GM12892 (cell line): ENCODE measurements around the gene TMBIM4.
"Not testable (repeated sequence)": the region's sequence is repeated elsewhere in the genome, so short reads cannot be mapped to it uniquely, and the experiment has no call there.

ENCODE experiments used
- DNase-seq: peaks from one replicate; pipeline ENCODE4 v3.0.0; 2011; ENCODE audit not compliant: insufficient read length
- FAIRE-seq: peaks from 2 replicates; lab custom pipeline; 2011; peaks lifted over from hg19 to GRCh38; lab: Jason Lieb, UNC
- POLR2A ChIP-seq: IDR thresholded peaks from 2 replicates; pipeline ENCODE4 v1.6.1; 2011; ENCODE audit warnings: low read depth, low read length, control low read depth
- POLR2AphosphoS5 ChIP-seq: IDR thresholded peaks from 2 replicates; pipeline ENCODE4 v1.6.1; 2011; ENCODE audit warnings: low read depth, low read length, control low read depth
- TAF1 ChIP-seq: IDR thresholded peaks from 2 replicates; pipeline ENCODE4 v1.6.1; 2011; ENCODE audit warnings: low read depth, mild to moderate bottlenecking, control low read depth, low read length, borderline replicate concordance

The TMBIM4 gene

GRCh38 chr12:66195242-66195641 lies 25.4 kb upstream of the TMBIM4 start:
- no peak for FAIRE-seq

GRCh38 chr12:66194122-66194521 lies 24.3 kb upstream of the TMBIM4 start:
- DNase-seq = no peak
- no peak for TF ChIP-seq TAF1
- TF ChIP-seq POLR2A = no peak
- no peak for TF ChIP-seq POLR2AphosphoS5
- no peak for FAIRE-seq

More at GRCh38 chr12:66195242-66195641, 25.4 kb upstream of the TMBIM4 start:
- TF ChIP-seq POLR2AphosphoS5 (no peak), TAF1 (no peak), POLR2A (no peak)
- no peak for DNase-seq

- TF ChIP-seq TAF1 (no peak), POLR2A (no peak), POLR2AphosphoS5 (no peak)
- no peak for DNase-seq
- FAIRE-seq = no peak
Measured at GRCh38 chr12:66191547-66192126, 21.8 kb upstream of the TMBIM4 start.

GRCh38 chr12:66190519-66191370 lies 20.9 kb upstream of the TMBIM4 start:
- DNase-seq = no peak
- peak; percentile 58 for FAIRE-seq

GRCh38 chr12:66189889-66190288 lies 20.1 kb upstream of the TMBIM4 start:
- FAIRE-seq = no peak
- DNase-seq = no peak
- no peak for TF ChIP-seq POLR2A

More at GRCh38 chr12:66190519-66191370, 20.9 kb upstream of the TMBIM4 start:
- no peak for TF ChIP-seq TAF1
- TF ChIP-seq POLR2A = no peak
- TF ChIP-seq POLR2AphosphoS5 = no peak

- TF ChIP-seq POLR2AphosphoS5 = no peak
- no peak for TF ChIP-seq TAF1
- TF ChIP-seq POLR2A = no peak
- no peak for DNase-seq
- FAIRE-seq = no peak
Measured at GRCh38 chr12:66189486-66189843, 19.7 kb upstream of the TMBIM4 start.

GRCh38 chr12:66188584-66189485 lies 19.0 kb upstream of the TMBIM4 start, which contains the start of gene IRAK3:
Gene IRAK3, plus strand, starts transcription at chr12:66189214. Its CDS starts 86 bp downstream, at chr12:66189300.
- TF ChIP-seq POLR2A (peak; percentile 41; the same call in 1 of the 2 replicates), TAF1 (0 out of 2 replicates have a peak, but pooled peaks have one; percentile 10), POLR2AphosphoS5 (no peak)
- peak; percentile 61 for FAIRE-seq
- DNase-seq = peak; percentile 36

GRCh38 chr12:66187821-66188220 lies 18.0 kb upstream of the TMBIM4 start:
- DNase-seq (no peak), FAIRE-seq (no peak)
- TF ChIP-seq POLR2AphosphoS5 = no peak
- no peak for TF ChIP-seq POLR2A
- TF ChIP-seq TAF1 = no peak

- TF ChIP-seq POLR2AphosphoS5 (no peak), POLR2A (no peak), TAF1 (no peak)
Measured at GRCh38 chr12:66187036-66187435, 17.2 kb upstream of the TMBIM4 start.

GRCh38 chr12:66184822-66185221 lies 15.0 kb upstream of the TMBIM4 start:
- not testable (repeated sequence) for DNase-seq, FAIRE-seq

More at GRCh38 chr12:66187036-66187435, 17.2 kb upstream of the TMBIM4 start:
- DNase-seq = no peak
- no peak for FAIRE-seq

- DNase-seq = no peak
- FAIRE-seq = no peak
- no peak for TF ChIP-seq POLR2AphosphoS5
Measured at GRCh38 chr12:66182956-66183355, 13.2 kb upstream of the TMBIM4 start.
